A673 (cell line): ENCODE results near the gene UNC13B. TPM values are rescaled to one million over a fixed set of nuclear protein-coding genes. Genes with fewer than 3 reads are reported as not detected.

Experiments used
- BruUV-seq: library from RNA; stranded (reverse); fragments of 400-500 nt; replicated peaks from 2 replicates; lab custom pipeline; 2021; lab: Mats Ljungman, UMichigan
- CTCF ChIA-PET: fragments of 300-600 bp; sonication (Branson Sonifier 250); formaldehyde crosslinking; loops from one replicate; lab custom pipeline; 2022; ENCODE audit warnings: antibody characterized with exemption; lab: Charles Lee
- POLR2A ChIA-PET: fragments of 300-600 bp; sonication (Branson Sonifier 250); formaldehyde crosslinking; loops from one replicate; lab custom pipeline; 2022; ENCODE audit warnings: antibody characterized with exemption; ENCODE audit not compliant: low non-redundant PET; lab: Charles Lee
- DNase-seq: peaks from one replicate; pipeline ENCODE4 v3.0.0-alpha.2; 2015; ENCODE audit warnings: low spot score
- H3K27ac ChIP-seq: fragments of 200-600 bp; sonication (generic); 2 replicates; pipeline ENCODE4 v1.5.1; 2016; ENCODE audit warnings: mixed run types, low read depth, mild to moderate bottlenecking, mixed read lengths, antibody characterized with exemption, low read length; ENCODE audit not compliant: poor library complexity, severe bottlenecking
- H3K27me3 ChIP-seq: fragments of 200-600 bp; sonication (generic); replicated peaks from 2 replicates; pipeline ENCODE4 v1.6.1; 2017; ENCODE audit warnings: mixed run types, low read depth, mild to moderate bottlenecking, mixed read lengths, antibody characterized with exemption, low read length; ENCODE audit not compliant: insufficient read depth, poor library complexity
- H3K36me3 ChIP-seq: fragments of 200-600 bp; sonication (generic); 2 replicates; pipeline ENCODE4 v1.6.1; 2016; ENCODE audit warnings: mixed run types, mild to moderate bottlenecking, mixed read lengths, antibody characterized with exemption, low read length; ENCODE audit not compliant: insufficient read depth, poor library complexity, severe bottlenecking
- H3K4me1 ChIP-seq: fragments of 200-600 bp; sonication (generic); 2 replicates; pipeline ENCODE4 v1.6.1; 2017; ENCODE audit warnings: mixed run types, mild to moderate bottlenecking, mixed read lengths, antibody characterized with exemption, low read length; ENCODE audit not compliant: insufficient read depth, poor library complexity, severe bottlenecking
- H3K4me3 ChIP-seq: fragments of 200-600 bp; sonication (generic); 2 replicates; pipeline ENCODE4 v1.5.1; 2016; ENCODE audit warnings: low read depth, mixed run types, mild to moderate bottlenecking, mixed read lengths, low read length; ENCODE audit not compliant: poor library complexity, severe bottlenecking
- H3K9me3 ChIP-seq: fragments of 200-600 bp; sonication (generic); 2 replicates; pipeline ENCODE4 v1.6.1; 2016; ENCODE audit warnings: mixed run types, low read depth, mild to moderate bottlenecking, mixed read lengths, antibody characterized with exemption, low read length; ENCODE audit not compliant: poor library complexity, severe bottlenecking
- CTCF ChIP-seq: fragments of 300-800, 200-600 bp; sonication (generic); conservative IDR thresholded peaks from 2 replicates; pipeline ENCODE4 v1.5.1; 2017; ENCODE audit warnings: low read depth, mild to moderate bottlenecking, antibody characterized with exemption, low read length, moderate library complexity, mixed read lengths
- EZH2 ChIP-seq: fragments of 200-600 bp; sonication (generic); IDR thresholded peaks from 2 replicates; pipeline ENCODE4 v1.6.1; 2017; ENCODE audit warnings: borderline replicate concordance, low read depth, mild to moderate bottlenecking, mixed read lengths, antibody characterized with exemption, low read length; ENCODE audit not compliant: poor library complexity, severe bottlenecking
- intact Hi-C: fragments of 100-400 bp; cut with micrococcal nuclease; formaldehyde crosslinking; loops from one replicate; pipeline ENCODE4 v1.10.0; 2022; ENCODE audit not compliant: unreplicated experiment
- total RNA-seq: library from RNA; stranded (reverse); gene quantifications from 2 replicates; pipeline ENCODE4 v1.2.3, GENCODE V29; 2021

UNC13B gene
- total RNA-seq, 1 experiment from 2014 or later, result 19.8 TPM

- BruUV-seq, result no TSS peak
- CTCF ChIA-PET, result no interaction called here
These were observed 7.2 kb downstream of the UNC13B start for GRCh38 chr9:35168963-35169362.

GRCh38 chr9:35172878-35173277 lies 11.1 kb downstream of the UNC13B start:
- ChIA-PET CTCF (no interaction called here), POLR2A (no interaction called here)
- TF ChIP-seq EZH2 (no peak), CTCF (no peak)
- Histone ChIP-seq H3K4me1 (no peaks in the 10 kb centered on the region), H3K36me3 (no peaks in the 10 kb centered on the region), H3K9me3 (no peaks in the 10 kb centered on the region), H3K4me3 (no peak overlapping the region), H3K27ac (no peak overlapping the region), H3K27me3 (no peaks in the 10 kb centered on the region)
- no TSS peak for BruUV-seq
- intact Hi-C loops, result no loop called here
- no peak for DNase-seq

More at GRCh38 chr9:35168963-35169362, 7.2 kb downstream of the UNC13B start:
- no peak for DNase-seq
- intact Hi-C loops, result no loop called here
- TF ChIP-seq CTCF, result no peak
- no peak for TF ChIP-seq EZH2
- H3K9me3 ChIP-seq, result no peaks in the 10 kb centered on the region
- no peaks in the 10 kb centered on the region for H3K36me3 ChIP-seq
- H3K4me3 ChIP-seq, result no peak overlapping the region
- H3K27ac ChIP-seq, result no peak overlapping the region
- no peaks in the 10 kb centered on the region for H3K4me1 ChIP-seq
- POLR2A ChIA-PET, result no interaction called here
- no peaks in the 10 kb centered on the region for H3K27me3 ChIP-seq

GRCh38 chr9:35177520-35177919 lies 15.7 kb downstream of the UNC13B start:
- Histone ChIP-seq H3K27me3 (no peaks in the 10 kb centered on the region), H3K9me3 (peaks cover 4% of the 10 kb centered on the region), H3K27ac (no peak overlapping the region), H3K4me1 (no peaks in the 10 kb centered on the region), H3K4me3 (no peak overlapping the region), H3K36me3 (no peaks in the 10 kb centered on the region)
- POLR2A ChIA-PET, result no interaction called here
- BruUV-seq, result no TSS peak
- TF ChIP-seq EZH2 (no peak), CTCF (no peak)
- no peak for DNase-seq
- CTCF ChIA-PET, result no interaction called here
- intact Hi-C loops, result no loop called here
